K562 (cell line): ENCODE results near the gene PRODH2. TPM values are rescaled to one million over a fixed set of nuclear protein-coding genes. Genes with fewer than 3 reads are reported as not detected.

Source experiments
- ATF7 ChIP-seq: fragments of 450-650 bp; IDR thresholded peaks from 2 replicates; pipeline ENCODE4 v1.7.1; 2014; ENCODE audit warnings: mild to moderate bottlenecking, moderate library complexity
- CBFB ChIP-seq: sonication (generic); formaldehyde crosslinking; IDR thresholded peaks from 2 replicates; pipeline ENCODE4 v1.4.0; 2020; ENCODE audit warnings: mild to moderate bottlenecking, missing genetic modification reagents
- HMG20A ChIP-seq: fragments of 450-650 bp; formaldehyde crosslinking; conservative IDR thresholded peaks from 2 replicates; pipeline ENCODE4 v1.4.0; 2020; ENCODE audit warnings: mild to moderate bottlenecking, mixed read lengths
- KDM4B ChIP-seq, 2 experiments: fragments of 450-650 bp in 1 of 2; sonication (generic) in 1 of 2; IDR thresholded peaks; 2 replicates each; pipeline ENCODE4 v1.6.1; 2016 to 2017; ENCODE audit warnings: borderline replicate concordance in 2 of 2, antibody characterized with exemption in 1 of 2, low read depth in 1 of 2, mild to moderate bottlenecking in 1 of 2
- LCOR ChIP-seq: sonication (generic); formaldehyde crosslinking; IDR thresholded peaks from 2 replicates; pipeline ENCODE4 v1.8.0; 2022; ENCODE audit warnings: mild to moderate bottlenecking, missing genetic modification reagents
- MYBL2 ChIP-seq, 2 experiments: fragments of 450-650 bp in 1 of 2; sonication (generic) in 1 of 2; formaldehyde crosslinking in 1 of 2; IDR thresholded peaks; 2 replicates each; pipeline versions ENCODE4 v1.6.1 to v1.8.1; 2017 to 2022; ENCODE audit warnings: borderline replicate concordance in 1 of 2, inconsistent platforms in 1 of 2, low read depth in 1 of 2, mild to moderate bottlenecking in 1 of 2, missing genetic modification reagents in 1 of 2, moderate library complexity in 1 of 2
- NFATC3 ChIP-seq: fragments of 450-650 bp; IDR thresholded peaks from 2 replicates; pipeline ENCODE4 v1.6.1; 2017; ENCODE audit warnings: mild to moderate bottlenecking
- NFXL1 ChIP-seq: fragments of 450-650 bp; formaldehyde crosslinking; IDR thresholded peaks from 2 replicates; pipeline ENCODE4 v1.4.0; 2021; ENCODE audit warnings: mild to moderate bottlenecking
- NR2C1 ChIP-seq, 2 experiments: fragments of 450-650 bp; IDR thresholded peaks; 2 replicates each; pipeline ENCODE4 v1.6.1; 2017; ENCODE audit warnings: mild to moderate bottlenecking in 2 of 2, antibody characterized with exemption in 1 of 2, inconsistent platforms in 1 of 2, missing compliant biosample characterization in 1 of 2, missing genetic modification characterization in 1 of 2
- PHF8 ChIP-seq: fragments of 200-600 bp; sonication (generic); IDR thresholded peaks from 2 replicates; pipeline ENCODE4 v1.6.1; 2012; ENCODE audit warnings: mixed run types, mild to moderate bottlenecking, inconsistent platforms, low read length, moderate library complexity, borderline replicate concordance
- POLR2AphosphoS5 ChIP-seq: IDR thresholded peaks from 2 replicates; pipeline ENCODE4 v1.6.1; 2011; ENCODE audit warnings: mild to moderate bottlenecking, low read depth, low read length, moderate library complexity; ENCODE audit not compliant: control insufficient read depth, insufficient read depth
- SMARCC2 ChIP-seq: fragments of 450-650 bp; IDR thresholded peaks from 2 replicates; pipeline ENCODE4 v1.6.1; 2017; ENCODE audit warnings: antibody characterized with exemption, moderate library complexity, mild to moderate bottlenecking, low read depth
- SP2 ChIP-seq: IDR thresholded peaks from 2 replicates; pipeline ENCODE4 v1.6.1; 2011; ENCODE audit warnings: mild to moderate bottlenecking, low read depth, low read length, moderate library complexity; ENCODE audit not compliant: poor library complexity, severe bottlenecking; ENCODE audit errors: extremely low read depth
- YY1 ChIP-seq, 3 experiments: IDR thresholded peaks; 2 replicates each; pipeline ENCODE4 v1.6.1; 2011; ENCODE audit warnings: low read length in 2 of 3, mild to moderate bottlenecking in 2 of 3, moderate library complexity in 2 of 3, borderline replicate concordance in 1 of 3, control low read depth in 1 of 3, low read depth in 1 of 3; ENCODE audit not compliant: insufficient read depth in 3 of 3, insufficient replicate concordance in 2 of 3, control insufficient read depth in 1 of 3, insufficient read length in 1 of 3; ENCODE audit errors: extremely low read depth in 1 of 3
- ZBTB9 ChIP-seq: fragments of 450-650 bp; formaldehyde crosslinking; IDR thresholded peaks from 2 replicates; pipeline ENCODE4 v1.4.0; 2020; ENCODE audit warnings: mild to moderate bottlenecking, moderate library complexity
- ZFP91 ChIP-seq: sonication (generic); formaldehyde crosslinking; IDR thresholded peaks from 2 replicates; pipeline ENCODE4 v1.8.0; 2022; ENCODE audit warnings: mild to moderate bottlenecking, missing genetic modification reagents
- ZNF124 ChIP-seq: sonication (generic); formaldehyde crosslinking; IDR thresholded peaks from 2 replicates; pipeline ENCODE4 v1.8.1; 2022; ENCODE audit warnings: missing genetic modification reagents
- ZNF311 ChIP-seq: fragments of 250-450 bp; sonication (Bioruptor Pico); IDR thresholded peaks from 2 replicates; pipeline ENCODE4 v1.4.0; 2020; ENCODE audit warnings: mild to moderate bottlenecking, moderate library complexity
- ZNF695 ChIP-seq: fragments of 450-650 bp; formaldehyde crosslinking; IDR thresholded peaks from 2 replicates; pipeline ENCODE4 v1.4.0; 2020; ENCODE audit warnings: mild to moderate bottlenecking, moderate library complexity
- polyA plus RNA-seq, 8 experiments: library from polyadenylated mRNA; depleted of rRNA in 4 of 8; stranded (reverse) in 5 of 8; unstranded in 3 of 8; fragments of >200 nt; fragmentation: Nextera tagmentation in 2 of 8; fragmentation: Illumina TruSeq in 1 of 8; extraction: Ambion mirVana in 2 of 8; extraction: Trizol in 1 of 8; gene quantifications; 2 replicates each; pipeline versions ENCODE4 v1.2.1 to v1.2.3, GENCODE V29; 2011 to 2014; ENCODE audit warnings: inconsistent platforms in 1 of 8, missing spikeins in 1 of 8
- total RNA-seq, 7 experiments: library from RNA; depleted of rRNA in 6 of 7; stranded (reverse); fragments of >200 nt in 6 of 7; fragmentation: Illumina TruSeq in 2 of 7; extraction: Trizol in 2 of 7; gene quantifications; 2 replicates each; pipeline versions ENCODE4 v1.2.1 to v1.2.3, GENCODE V29; 2011 to 2021; ENCODE audit warnings: low replicate concordance in 1 of 7

Gene PRODH2
- total and polyA plus RNA-seq, 9 of the 15 experiments (the other 6 are each of a cell fraction or from before 2014, with no cell fraction given): not detected

GRCh38 chr19:35757749-35758608 is 54.7 kb downstream of the PRODH2 start, which contains the start of gene PROSER3 (continued):
- TF ChIP-seq ZFP91 (CRISPR knock-in tag) (no peak), ATF7 (peak; percentile 64), SP2 (peak; percentile 96), NR2C1 (IDR thresholded peaks at IDR 0.05) (peak; percentile 91), NR2C1 (tag; IDR thresholded peaks at IDR 0.05) (peak; percentile 93), NFATC3 (no peak), ZNF124 (CRISPR knock-in tag) (no peak), MYBL2 (IDR thresholded peaks at IDR 0.05; ENCODE audit: low read depth) (peak; percentile 54; the same call in 1 of the 2 replicates), MYBL2 (CRISPR knock-in tag; IDR thresholded peaks at IDR 0.05; ENCODE audit: borderline replicate concordance) (no peak), YY1 (IDR thresholded peaks at IDR 0.05; ENCODE audit: borderline replicate concordance in 1 of 3, control insufficient read depth in 1 of 3, extremely low read depth in 1 of 3, insufficient read depth in 3 of 3, insufficient read length in 1 of 3, insufficient replicate concordance in 2 of 3, low read depth in 1 of 3, low read length in 2 of 3) (peak in 2 of 3 experiments; percentile 62 to 89), HMG20A (no peak), POLR2AphosphoS5 (peak; percentile 45; the same call in 1 of the 2 replicates), KDM4B (IDR thresholded peaks at IDR 0.05; ENCODE audit: borderline replicate concordance in 2 of 2, low read depth in 1 of 2) (peak in 1 of 2 experiments; percentile 46; a peak in 1 of 4 replicates), PHF8 (peak; percentile 89), LCOR (CRISPR knock-in tag) (0 out of 2 replicates have a peak, but pooled peaks have one; percentile 62), ZNF695 (CRISPR knock-in tag) (peak; percentile 85; the same call in 1 of the 2 replicates), ZNF311 (CRISPR knock-in tag) (peak; percentile 70; the same call in 1 of the 2 replicates), NFXL1 (CRISPR knock-in tag) (no peak), ZBTB9 (0 out of 2 replicates have a peak, but pooled peaks have one; percentile 31), CBFB (CRISPR knock-in tag) (peak; percentile 97), SMARCC2 (no peak)
